Measurements from ENCODE around the gene N4BP2L2. TPM values are rescaled to one million over a fixed set of nuclear protein-coding genes. Genes with fewer than 3 reads are reported as not detected.

The N4BP2L2 gene
- total RNA-seq, 2 experiments from 2014 or later, result 57.5 to 76.3 TPM

- CTCF ChIA-PET (ENCODE audit: unreplicated experiment), result interaction anchor here (0.6 kb wide), 2 partner anchors 24 to 1335 kb away, joined by 3 to 5 read pairs; no protein-coding TSS in a partner anchor
Measured at GRCh38 chr13:32428581-32429432, 109.8 kb downstream of the N4BP2L2 start.

DNA sequence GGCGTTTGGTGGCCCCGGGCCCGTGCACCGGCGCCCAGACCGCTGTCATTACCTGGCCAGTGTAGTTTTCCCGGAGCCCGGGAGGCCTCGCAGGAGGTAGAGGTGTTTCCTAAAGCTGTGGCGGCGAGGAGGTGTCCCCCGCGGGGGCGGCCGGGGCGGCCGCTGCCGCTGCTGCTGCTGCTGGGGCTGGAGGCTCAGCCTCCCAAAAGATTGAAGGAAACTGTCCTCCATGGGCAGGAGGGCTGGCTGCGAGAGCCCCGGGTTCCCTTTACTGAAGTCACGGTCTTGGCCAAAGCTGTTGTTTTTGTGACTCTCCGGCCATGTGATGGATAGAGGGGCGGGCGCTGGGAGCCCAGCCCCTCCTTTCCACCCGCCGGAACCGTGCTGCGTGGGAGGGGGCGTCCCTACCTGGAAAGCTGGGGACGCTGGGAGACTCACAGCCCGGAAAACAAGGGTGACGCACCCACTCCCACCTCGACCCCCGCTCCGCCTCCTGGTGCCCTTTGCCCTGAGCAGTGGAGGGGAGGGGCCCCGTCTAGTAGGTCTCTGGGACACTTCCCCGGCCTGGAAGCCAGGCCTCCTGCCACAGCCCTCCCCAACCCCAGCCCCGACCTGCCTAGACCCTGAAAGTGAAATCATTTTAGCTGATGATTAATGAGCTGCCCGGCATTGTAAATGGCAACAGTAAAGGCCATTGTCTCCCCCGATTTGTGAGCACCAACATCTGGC lies 110.6 kb downstream of the N4BP2L2 start, which contains the start of gene N4BP2L1:
Gene N4BP2L1 (minus strand): TSS at position 279 of the 729 bp plus-strand sequence. CDS start 48 bp downstream, at position 231.
- TF ChIP-seq, protein P1, sequence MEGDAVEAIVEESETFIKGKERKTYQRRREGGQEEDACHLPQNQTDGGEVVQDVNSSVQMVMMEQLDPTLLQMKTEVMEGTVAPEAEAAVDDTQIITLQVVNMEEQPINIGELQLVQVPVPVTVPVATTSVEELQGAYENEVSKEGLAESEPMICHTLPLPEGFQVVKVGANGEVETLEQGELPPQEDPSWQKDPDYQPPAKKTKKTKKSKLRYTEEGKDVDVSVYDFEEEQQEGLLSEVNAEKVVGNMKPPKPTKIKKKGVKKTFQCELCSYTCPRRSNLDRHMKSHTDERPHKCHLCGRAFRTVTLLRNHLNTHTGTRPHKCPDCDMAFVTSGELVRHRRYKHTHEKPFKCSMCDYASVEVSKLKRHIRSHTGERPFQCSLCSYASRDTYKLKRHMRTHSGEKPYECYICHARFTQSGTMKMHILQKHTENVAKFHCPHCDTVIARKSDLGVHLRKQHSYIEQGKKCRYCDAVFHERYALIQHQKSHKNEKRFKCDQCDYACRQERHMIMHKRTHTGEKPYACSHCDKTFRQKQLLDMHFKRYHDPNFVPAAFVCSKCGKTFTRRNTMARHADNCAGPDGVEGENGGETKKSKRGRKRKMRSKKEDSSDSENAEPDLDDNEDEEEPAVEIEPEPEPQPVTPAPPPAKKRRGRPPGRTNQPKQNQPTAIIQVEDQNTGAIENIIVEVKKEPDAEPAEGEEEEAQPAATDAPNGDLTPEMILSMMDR (conservative IDR thresholded peaks at IDR 0.05; ENCODE audit: low read length), result no peak
- TF ChIP-seq EZH2phosphoT487 (IDR thresholded peaks at IDR 0.05; ENCODE audit: borderline replicate concordance, low read depth, low read length), result no peak
- H3K36me3 ChIP-seq (ENCODE audit: insufficient read depth, low read length), result no peaks in the 10 kb centered on the region
- peak within 1 kb of the TSS; percentile 96 for H3K4me3 ChIP-seq (ENCODE audit: low read depth, low read length, poor library complexity, severe bottlenecking)
- no peaks in the 10 kb centered on the region for H3K9me3 ChIP-seq (ENCODE audit: low read length)
- H3K9me2 ChIP-seq (ENCODE audit: insufficient read depth, low read length), result no peaks in the 10 kb centered on the region
- POLR2A ChIA-PET, result interaction anchor here (0.6 to 1.4 kb wide), 6 partner anchors 111 to 392 kb away, joined by 3 to 9 read pairs (median 4); partner anchors contain the start of genes BRCA2 and ZAR1L
- no TSS peak for BruUV-seq (replicated peaks)
- H3K79me2 ChIP-seq (ENCODE audit: insufficient read depth, low read depth, low read length), result peaks cover 13% of the 10 kb centered on the region; the same call in 1 of the 2 replicates
- no peaks in the 10 kb centered on the region for H4K20me1 ChIP-seq (ENCODE audit: insufficient read depth, low read length)
- intact Hi-C loops (cut with micrococcal nuclease; ENCODE audit: unreplicated experiment), result loop anchor here (2.0 to 10.0 kb wide), 5 partner anchors 111 to 1115 kb away; partner anchors contain the start of genes BRCA2, N4BP2L2 and ZAR1L
- peak within 1 kb of the TSS; percentile 89 for H3K4me2 ChIP-seq (ENCODE audit: low read length)
- peak within 1 kb of the TSS; percentile 95 for H2AFZ ChIP-seq (ENCODE audit: low read length)
- H3K27ac ChIP-seq (ENCODE audit: low read depth, low read length, poor library complexity, severe bottlenecking), result peak within 1 kb of the TSS; percentile 60
- H3K4me1 ChIP-seq (ENCODE audit: insufficient read depth, low read length, poor library complexity, severe bottlenecking), result peaks cover 25% of the 10 kb centered on the region
- DNase-seq (ENCODE audit: low spot score), result peak; percentile 66
- CTCF ChIA-PET (ENCODE audit: unreplicated experiment), result interaction anchor here (0.6 kb wide), 3 partner anchors 23 to 1336 kb away, joined by 3 to 5 read pairs (median 3); no protein-coding TSS in a partner anchor

More at GRCh38 chr13:32428581-32429432, 109.8 kb downstream of the N4BP2L2 start:
- Histone ChIP-seq H3K9me2 (ENCODE audit: insufficient read depth, low read length) (no peaks in the 10 kb centered on the region), H3K4me1 (ENCODE audit: insufficient read depth, low read length, poor library complexity, severe bottlenecking) (peaks cover 25% of the 10 kb centered on the region), H3K79me2 (ENCODE audit: insufficient read depth, low read depth, low read length) (peaks cover 13% of the 10 kb centered on the region; the same call in 1 of the 2 replicates), H3K27ac (ENCODE audit: low read depth, low read length, poor library complexity, severe bottlenecking) (peak overlapping the region; percentile 60), H3K4me2 (ENCODE audit: low read length) (peak overlapping the region; percentile 89), H3K9me3 (ENCODE audit: low read length) (no peaks in the 10 kb centered on the region), H3K4me3 (ENCODE audit: low read depth, low read length, poor library complexity, severe bottlenecking) (peak overlapping the region; percentile 96), H4K20me1 (ENCODE audit: insufficient read depth, low read length) (no peaks in the 10 kb centered on the region), H2AFZ (ENCODE audit: low read length) (peak overlapping the region; percentile 95), H3K36me3 (ENCODE audit: insufficient read depth, low read length) (no peaks in the 10 kb centered on the region)
- intact Hi-C loops (cut with micrococcal nuclease; ENCODE audit: unreplicated experiment), result loop anchor here (2.0 to 10.0 kb wide), 3 partner anchors 384 to 1114 kb away; no protein-coding TSS in a partner anchor
- POLR2A ChIA-PET, result interaction anchor here (0.5 to 1.4 kb wide), 8 partner anchors 9 to 392 kb away, joined by 3 to 9 read pairs (median 4); partner anchors contain the start of genes BRCA2 and ZAR1L
- TF ChIP-seq, protein P1 (conservative IDR thresholded peaks at IDR 0.05; ENCODE audit: low read length), result no peak
- TF ChIP-seq EZH2phosphoT487 (IDR thresholded peaks at IDR 0.05; ENCODE audit: borderline replicate concordance, low read depth, low read length), result no peak
- no TSS peak for BruUV-seq (replicated peaks)
- peak; percentile 19 for DNase-seq (ENCODE audit: low spot score)

All from OCI-LY7 (cell line).